HG03159 (cell line): Measurements from ENCODE around the gene EIF2B4.
A peak's percentile ranks its signal among the peaks of the same experiment; 100 is the strongest.
"Not testable (repeated sequence)": the region's sequence is repeated elsewhere in the genome, so short reads cannot be mapped to it uniquely, and the experiment has no call there.

Experiments used
- ATAC-seq: cut with Tn5 transposase; IDR thresholded peaks from one replicate; pipeline ENCODE4 v1.9.1; 2021; ENCODE audit warnings: mild to moderate bottlenecking, moderate library complexity; ENCODE audit not compliant: unreplicated experiment

EIF2B4 gene

GRCh38 chr2:27378096-27378808 lies 8.1 kb upstream of the EIF2B4 start:
- ATAC-seq = no peak

GRCh38 chr2:27377618-27378095 lies 7.5 kb upstream of the EIF2B4 start:
- no peak for ATAC-seq

- no peak for ATAC-seq
Measured at GRCh38 chr2:27376866-27377617, 6.9 kb upstream of the EIF2B4 start.

- ATAC-seq = no peak
Measured at GRCh38 chr2:27376151-27376865, 6.2 kb upstream of the EIF2B4 start.

GRCh38 chr2:27375513-27376099 lies 5.5 kb upstream of the EIF2B4 start:
- ATAC-seq = no peak

- ATAC-seq = no peak
Measured at GRCh38 chr2:27373567-27373966, 3.4 kb upstream of the EIF2B4 start.

GRCh38 chr2:27372937-27373336 lies 2.8 kb upstream of the EIF2B4 start:
- no peak for ATAC-seq

GRCh38 chr2:27370816-27371620 lies 880 bp upstream of the EIF2B4 start:
- ATAC-seq = peak; percentile 22

- peak; percentile 3 for ATAC-seq
Measured at GRCh38 chr2:27369471-27370025, 590 bp downstream of the EIF2B4 start.

- no peak for ATAC-seq
Measured at GRCh38 chr2:27363933-27364332, 6.2 kb downstream of the EIF2B4 start.

- ATAC-seq = no peak
Measured at GRCh38 chr2:27362678-27363420, 7.3 kb downstream of the EIF2B4 start.

- peak; percentile 83 for ATAC-seq
Measured at GRCh38 chr2:27356382-27357181, 13.6 kb downstream of the EIF2B4 start, which contains the start of gene GTF3C2. Gene GTF3C2 (minus strand): TSS chr2:27356764. CDS start chr2:27343554, 13,210 bp downstream.

- peak; percentile 38 for ATAC-seq
Measured at GRCh38 chr2:27356056-27356381, 14.1 kb downstream of the EIF2B4 start.

- no peak for ATAC-seq
Measured at GRCh38 chr2:27354597-27354927, 15.6 kb downstream of the EIF2B4 start.

- no peak for ATAC-seq
Measured at GRCh38 chr2:27353762-27354596, 16.2 kb downstream of the EIF2B4 start.

GRCh38 chr2:27353386-27353761 lies 16.8 kb downstream of the EIF2B4 start:
- not testable (repeated sequence) for ATAC-seq

GRCh38 chr2:27351802-27352598 lies 18.1 kb downstream of the EIF2B4 start:
- ATAC-seq = no peak
